Stimulated activated CD4-positive, alpha-beta T cell treated with anti-CD3 and anti-CD28 coated beads, Interleukin-2, amount 100 ng/mL, for 48 hours (primary cell): ENCODE measurements around the gene MESP2.

Source experiments
- DNase-seq, 2 donors: peaks; one replicate each; pipeline ENCODE4 v3.0.0-alpha.2; 2020

The MESP2 gene

GRCh38 chr15:89820666-89821611 is 44.8 kb downstream of the MESP2 start:
- no peak for DNase-seq

- DNase-seq, result no peak
Observed at GRCh38 chr15:89822026-89822425, 45.9 kb downstream of the MESP2 start.

GRCh38 chr15:89822611-89822950 is 46.4 kb downstream of the MESP2 start:
- DNase-seq, result no peak

- DNase-seq, result no peak
Observed at GRCh38 chr15:89822951-89823711, 47.0 kb downstream of the MESP2 start.

DNA sequence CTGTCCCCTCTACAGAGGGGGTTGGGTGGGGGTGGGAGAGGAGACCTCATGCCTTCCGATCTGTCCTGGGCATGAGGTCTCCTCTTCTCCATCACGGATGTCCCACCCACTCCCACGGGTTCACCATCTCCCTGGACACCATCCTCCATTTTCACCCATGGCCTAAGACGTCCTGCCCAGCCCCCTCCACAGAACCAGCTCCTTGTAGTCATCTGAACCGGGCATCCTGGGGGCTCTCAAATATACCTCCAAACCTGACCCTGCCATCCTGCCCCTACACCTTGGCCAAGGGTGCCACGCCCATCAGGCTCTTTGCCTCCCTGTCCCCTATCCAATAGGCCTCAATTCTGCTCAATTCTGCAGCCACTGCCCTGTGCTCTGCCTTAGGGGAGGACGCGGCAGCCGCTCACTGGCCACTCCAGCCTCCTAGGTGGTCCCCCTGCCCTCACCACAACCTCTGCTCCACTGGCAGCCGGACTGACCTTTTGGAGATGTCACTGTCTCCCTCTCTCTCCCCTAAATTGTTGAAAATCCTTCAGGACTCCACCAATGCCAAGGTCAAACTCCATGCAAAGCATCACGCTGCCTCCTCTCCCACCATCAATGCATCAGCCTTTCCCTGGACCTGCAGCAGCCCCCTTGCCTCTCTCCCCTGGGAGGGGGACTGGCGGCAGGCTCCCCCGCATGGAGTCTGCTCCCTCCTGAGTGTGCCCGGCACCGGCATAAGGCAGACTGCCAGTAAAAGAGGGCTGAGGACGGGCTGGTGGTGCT is 47.9 kb downstream of the MESP2 start:
- no peak for DNase-seq

DNA sequence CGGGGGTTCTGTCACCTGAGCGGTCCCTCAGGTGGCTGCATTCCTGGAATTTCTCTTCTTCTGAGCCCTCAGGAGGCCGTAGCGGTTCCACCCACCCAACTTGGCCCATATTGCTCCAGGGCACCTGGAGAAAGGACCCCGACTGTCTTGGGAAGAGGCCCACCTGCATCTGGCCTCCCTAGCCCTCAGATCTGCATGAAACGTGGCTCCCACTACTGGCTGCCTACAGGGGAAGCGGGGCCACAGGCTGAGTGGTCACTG is 48.4 kb downstream of the MESP2 start:
- DNase-seq, result no peak

DNA sequence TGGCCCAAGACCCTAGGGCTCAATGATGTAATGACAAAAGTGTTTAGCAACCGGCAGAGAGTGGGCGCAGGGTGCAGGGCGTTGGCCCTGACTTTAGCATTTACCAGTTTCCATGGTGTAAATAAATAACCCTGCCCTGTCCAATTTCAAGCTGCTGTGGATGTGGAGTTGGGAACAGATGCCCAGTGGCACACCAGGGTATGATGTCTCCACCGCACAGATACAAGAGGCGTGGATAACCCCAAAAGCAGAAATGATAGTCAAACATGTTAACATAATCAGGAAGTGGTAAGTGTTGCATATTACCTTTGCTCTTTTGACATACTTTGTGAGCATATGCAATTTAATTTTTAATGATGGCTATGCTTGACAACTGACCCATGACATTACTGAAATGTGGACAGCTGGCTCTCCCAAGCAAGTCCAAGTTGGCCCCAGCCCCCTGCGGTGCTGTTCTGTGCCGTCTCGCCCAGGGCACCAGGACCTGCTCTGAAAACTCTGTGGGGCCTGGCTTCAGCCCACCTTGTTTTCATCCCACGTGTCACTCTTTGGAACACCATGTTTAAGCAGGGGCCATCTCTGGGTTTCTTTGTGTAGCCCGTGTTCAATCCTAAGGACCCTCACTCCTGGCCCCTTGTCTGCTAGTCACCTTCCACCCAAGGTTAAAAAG is 49.3 kb downstream of the MESP2 start:
- DNase-seq, result no peak

- no peak for DNase-seq
Observed at GRCh38 chr15:89826671-89827655, 50.8 kb downstream of the MESP2 start.

- no peak for DNase-seq
Observed at GRCh38 chr15:89827829-89828228, 51.7 kb downstream of the MESP2 start.
